GM23248 (cell line): ENCODE results near the gene DGKB.

Experiments used
- EZH2 ChIP-seq: fragments of 200-600 bp; sonication (generic); IDR thresholded peaks from 2 replicates; pipeline ENCODE4 v1.6.1; 2018; ENCODE audit warnings: antibody characterized with exemption, mild to moderate bottlenecking; ENCODE audit not compliant: insufficient read depth, poor library complexity, severe bottlenecking
- EZH2phosphoT487 ChIP-seq: fragments of 200-600 bp; sonication (generic); IDR thresholded peaks from 2 replicates; pipeline ENCODE4 v1.6.1; 2018; ENCODE audit warnings: antibody characterized with exemption, moderate library complexity, mild to moderate bottlenecking, low read depth; ENCODE audit not compliant: insufficient read depth

GRCh38 chr7:14839307-14839706, 63.2 kb downstream of the DGKB start:
- TF ChIP-seq EZH2phosphoT487 (no peak), EZH2 (no peak)
